GM18858 (cell line): ENCODE measurements around the gene BLMH.

Source experiments
- ATAC-seq: cut with Tn5 transposase; IDR thresholded peaks from one replicate; pipeline ENCODE4 v1.9.1; 2021; ENCODE audit not compliant: unreplicated experiment

BLMH gene

DNA sequence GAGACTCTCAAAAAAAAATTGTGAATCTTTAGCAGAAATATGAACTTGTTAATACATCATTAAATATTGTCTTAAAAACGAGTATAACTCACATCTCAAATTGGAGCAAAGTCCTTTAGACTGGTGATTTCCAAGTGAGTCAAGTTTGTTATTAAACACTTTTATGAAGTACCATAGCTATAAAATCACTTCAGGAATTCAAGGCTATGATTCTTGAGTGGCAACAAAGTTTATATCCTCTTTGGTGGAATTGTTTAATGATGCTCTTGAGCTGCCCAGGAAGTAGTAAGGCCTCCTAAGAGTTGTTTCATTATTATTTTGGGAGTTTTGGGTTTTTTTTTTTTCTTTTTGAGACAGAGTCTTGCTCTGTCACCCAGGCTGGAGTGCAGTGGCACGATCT, 16.7 kb upstream of the BLMH start:
- ATAC-seq = no peak

DNA sequence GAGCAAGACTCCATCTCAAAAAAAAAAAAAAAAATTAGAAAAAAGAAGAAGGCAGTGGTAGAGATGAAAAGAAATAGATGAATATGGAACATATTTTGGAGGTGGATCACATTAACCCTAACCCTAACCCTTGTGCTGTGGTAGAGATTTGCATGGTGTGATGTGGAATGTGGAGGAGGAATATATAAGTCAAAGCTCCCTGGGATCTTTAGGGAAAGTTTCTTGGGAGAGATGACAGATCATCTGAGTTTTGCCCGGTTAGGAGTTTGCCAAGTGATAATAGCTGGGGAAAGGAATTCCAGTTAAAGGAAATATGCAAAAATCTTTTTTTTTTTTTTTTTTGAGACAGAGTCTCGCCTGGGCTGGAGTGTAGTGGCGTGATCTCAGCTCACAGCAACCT, 13.0 kb upstream of the BLMH start:
- ATAC-seq = no peak

DNA sequence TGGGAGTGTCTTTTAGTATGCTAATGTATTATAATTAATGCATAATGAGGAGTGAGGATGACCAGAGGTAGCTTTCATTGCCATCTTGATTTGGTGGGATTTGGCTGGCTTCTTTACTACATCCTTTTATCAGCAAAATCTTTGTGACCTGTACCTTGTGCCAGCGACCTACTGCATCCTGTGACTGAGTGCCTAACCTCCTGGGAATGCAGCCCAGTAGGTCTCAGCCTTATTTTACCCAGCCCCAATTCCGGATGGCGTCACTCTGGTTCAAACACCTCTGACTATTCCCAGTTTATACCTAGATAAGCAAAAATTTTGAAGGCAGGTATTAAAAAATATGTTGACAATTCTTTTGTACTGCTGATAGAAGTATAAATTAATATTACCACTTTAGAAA, 10.5 kb upstream of the BLMH start:
- no peak for ATAC-seq

DNA sequence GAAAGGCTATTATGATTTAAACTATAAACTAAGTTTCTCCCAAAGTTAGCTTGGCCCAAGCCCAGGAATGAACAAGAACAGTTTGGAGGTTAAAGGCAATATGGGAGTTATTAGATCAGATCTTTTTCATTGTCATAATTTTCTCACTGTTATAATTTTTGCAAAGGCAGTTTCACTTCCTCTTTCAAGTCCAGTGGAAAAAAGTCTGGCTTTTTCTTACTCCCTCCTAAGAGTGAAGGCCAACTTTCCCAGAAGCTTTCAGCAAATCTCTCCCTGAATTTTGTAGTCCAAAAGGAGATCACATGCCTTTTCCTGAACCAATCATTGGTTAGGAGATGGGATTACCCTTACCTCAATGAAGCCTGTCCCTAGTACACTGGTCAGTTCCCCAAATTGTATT, 9.1 kb upstream of the BLMH start:
- ATAC-seq = no peak

DNA sequence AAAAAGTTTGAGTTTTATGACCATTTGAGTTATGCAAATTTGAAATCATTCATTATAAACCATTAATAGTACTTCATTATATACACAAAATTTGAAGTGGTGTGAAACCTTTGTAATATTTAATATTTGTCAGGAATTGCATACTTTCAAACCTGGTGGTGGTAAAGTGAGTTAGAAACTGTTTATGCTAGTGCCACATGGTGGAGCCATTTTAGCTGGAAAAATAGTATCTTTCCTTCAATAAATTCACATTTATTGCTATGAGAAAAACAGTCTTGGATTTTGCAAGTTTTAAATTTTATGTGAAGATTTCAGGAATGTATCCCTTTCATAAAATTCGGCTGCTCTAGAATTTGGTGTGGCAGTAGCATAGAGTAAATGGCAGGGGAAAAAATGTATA, 7.3 kb upstream of the BLMH start:
- no peak for ATAC-seq

DNA sequence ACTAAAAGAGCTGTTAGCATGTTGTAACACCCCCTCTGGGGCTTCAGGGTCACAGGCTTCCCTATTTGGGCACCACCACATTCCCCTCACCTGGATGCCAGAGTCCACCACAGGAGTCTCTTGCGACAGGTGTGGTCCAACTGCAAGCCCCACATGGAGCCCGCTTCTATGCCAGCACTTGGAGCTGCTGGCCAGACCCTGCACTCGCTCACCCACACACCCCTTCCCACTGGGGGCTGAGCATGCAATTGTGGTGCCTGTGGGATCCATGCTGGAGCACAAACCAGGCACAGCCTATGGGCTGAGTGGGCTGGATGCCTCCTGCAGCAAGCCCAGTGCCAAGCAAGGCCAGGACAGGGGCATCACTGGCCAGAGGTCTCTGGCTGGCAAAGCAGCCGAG, 6.0 kb upstream of the BLMH start:
- no peak for ATAC-seq

DNA sequence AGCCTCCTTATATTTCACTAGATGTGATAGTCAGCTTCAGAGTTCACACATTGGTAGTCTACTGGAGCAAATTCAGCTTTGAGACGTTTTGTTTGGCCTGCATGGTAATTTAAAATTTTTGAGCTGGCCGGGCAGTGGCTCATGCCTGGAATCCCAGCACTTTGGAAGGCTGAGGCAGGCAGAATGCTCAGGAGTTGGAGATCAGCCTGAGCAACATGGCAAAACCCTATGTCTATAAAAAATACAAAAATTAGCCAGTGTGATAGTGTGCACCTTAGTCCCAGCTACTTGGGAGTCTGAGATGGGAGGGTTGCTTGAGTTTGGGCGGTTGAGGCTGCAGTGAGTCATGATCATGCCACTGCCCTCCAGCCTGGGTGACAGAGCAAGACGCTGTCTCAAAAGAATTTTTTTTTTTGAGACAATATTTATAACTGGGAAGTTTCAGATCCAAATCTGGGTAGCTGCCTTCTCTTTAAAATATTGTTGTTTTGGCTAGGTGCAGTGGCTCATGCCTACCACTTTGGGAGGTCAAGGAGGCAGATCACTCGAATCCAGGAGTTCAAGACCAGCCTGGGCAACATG, 4.8 kb upstream of the BLMH start:
- ATAC-seq = no peak

DNA sequence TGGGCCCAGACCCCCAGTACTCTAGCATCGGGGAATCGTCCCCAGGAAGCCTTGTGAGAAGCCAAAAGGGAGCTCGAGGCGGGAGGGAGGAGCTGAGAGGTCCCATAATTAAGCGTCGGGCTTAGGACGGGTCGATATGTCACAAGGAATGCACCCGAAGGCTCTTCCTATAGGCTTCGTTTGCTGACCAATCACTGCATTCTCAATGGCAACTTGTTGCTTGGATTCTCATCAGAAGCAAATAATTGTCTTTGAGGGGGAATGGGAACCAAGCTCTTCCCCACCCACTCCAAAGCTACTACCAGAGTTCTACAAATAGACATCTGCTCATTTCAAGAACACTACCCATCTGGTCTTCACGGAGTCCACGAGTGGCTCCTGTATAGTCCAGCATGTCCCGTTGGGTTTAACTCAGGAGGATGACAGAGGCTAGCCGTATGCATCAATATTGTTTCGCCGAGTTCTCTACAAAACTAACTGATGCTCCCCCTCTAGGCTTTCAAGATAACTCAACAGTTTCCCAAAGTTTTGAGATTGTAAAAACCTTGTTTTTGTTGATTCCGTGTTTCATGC, 628 bp upstream of the BLMH start:
- no peak for ATAC-seq

DNA sequence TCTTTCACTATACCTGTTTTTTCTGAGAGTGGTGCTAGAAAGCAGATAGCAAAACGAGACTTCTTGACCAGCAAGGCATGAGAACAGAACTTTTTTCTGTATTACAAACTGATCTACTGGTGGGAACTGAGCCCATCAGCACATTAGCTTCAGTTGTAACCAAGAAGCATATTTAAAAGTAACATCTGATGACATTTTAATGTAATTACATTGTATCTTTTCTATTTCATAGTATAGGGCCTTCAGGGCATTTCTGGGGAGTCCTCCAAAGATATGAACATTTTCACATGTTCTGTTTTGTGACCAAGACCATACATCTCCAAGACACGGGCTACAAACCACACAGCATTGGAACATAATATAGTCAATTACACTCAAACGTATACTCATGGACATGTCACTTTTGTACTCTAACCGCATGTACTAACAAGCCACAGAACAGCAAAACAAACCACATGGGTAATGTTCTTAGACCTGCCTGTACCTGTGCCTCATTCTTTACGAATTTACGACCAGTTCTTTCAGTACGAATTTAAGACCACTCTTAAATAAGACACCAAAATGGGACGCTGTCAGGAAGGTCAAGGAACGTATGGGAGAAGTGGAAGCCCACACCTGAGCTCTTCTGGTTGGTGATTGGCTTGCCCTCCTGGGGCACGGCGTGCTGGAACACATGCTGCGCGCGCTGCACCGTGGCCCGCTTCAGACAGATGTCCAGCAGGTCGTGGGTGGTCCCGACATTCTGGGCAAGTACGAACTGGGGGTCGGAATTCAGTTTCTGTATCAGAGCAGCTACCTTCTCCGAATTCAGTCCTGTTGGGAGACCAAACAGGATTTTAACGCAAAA, 825 bp downstream of the BLMH start:
- ATAC-seq = no peak

DNA sequence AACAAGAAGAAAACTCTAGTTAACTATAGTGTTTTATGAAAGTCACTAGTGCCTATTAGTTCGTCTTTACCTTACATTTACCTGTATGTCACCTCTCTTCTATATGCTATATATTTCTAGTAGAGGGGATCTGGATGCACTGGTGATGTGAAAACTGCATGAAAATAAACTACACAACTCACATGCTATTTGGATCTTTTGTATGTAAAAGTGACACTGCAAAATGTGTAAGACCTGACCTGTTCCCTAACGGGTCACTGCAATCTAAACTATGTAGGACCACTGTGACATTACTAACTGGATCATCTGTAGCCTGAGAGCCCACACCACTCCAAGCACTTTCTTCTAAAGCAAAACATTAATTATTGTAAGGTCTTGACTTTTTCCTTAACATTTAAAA, 1.7 kb downstream of the BLMH start:
- no peak for ATAC-seq

DNA sequence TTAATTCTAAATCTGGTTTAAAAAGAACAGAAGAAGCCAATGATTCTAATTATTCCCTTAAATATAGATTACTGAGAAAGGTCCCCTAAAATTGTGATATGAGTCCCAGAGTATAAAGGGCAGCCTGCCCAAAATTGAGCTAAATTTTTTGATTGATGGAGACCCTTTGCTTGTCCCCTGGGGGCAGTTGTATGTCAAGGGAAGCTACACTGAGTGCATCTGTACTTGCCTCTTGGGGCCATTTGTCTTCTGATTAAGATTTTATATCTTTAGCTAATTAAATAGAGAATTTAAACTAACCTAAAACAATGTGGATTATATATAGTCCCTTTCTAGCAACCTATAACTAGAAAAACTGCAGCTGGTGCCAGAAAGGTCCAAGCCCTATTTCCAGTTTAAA, 12.6 kb downstream of the BLMH start:
- no peak for ATAC-seq

DNA sequence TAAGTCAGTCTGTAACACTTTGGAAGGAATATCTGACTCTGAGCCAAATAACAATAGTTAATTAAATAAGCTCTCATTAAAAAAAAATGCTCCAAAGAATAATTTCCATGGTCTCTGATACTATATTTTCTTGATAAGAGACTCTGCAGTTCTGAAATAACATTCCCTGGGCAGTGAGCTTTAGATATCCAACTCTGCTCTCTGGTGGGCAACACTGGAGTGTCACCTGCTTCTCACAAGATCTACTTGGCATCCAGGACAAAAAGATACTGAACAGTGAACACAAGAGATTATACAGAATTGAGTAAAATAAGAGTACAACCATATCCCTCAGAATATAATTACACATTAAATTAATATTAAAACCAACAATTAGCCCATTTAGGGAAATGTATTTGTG, 13.7 kb downstream of the BLMH start:
- ATAC-seq = no peak

DNA sequence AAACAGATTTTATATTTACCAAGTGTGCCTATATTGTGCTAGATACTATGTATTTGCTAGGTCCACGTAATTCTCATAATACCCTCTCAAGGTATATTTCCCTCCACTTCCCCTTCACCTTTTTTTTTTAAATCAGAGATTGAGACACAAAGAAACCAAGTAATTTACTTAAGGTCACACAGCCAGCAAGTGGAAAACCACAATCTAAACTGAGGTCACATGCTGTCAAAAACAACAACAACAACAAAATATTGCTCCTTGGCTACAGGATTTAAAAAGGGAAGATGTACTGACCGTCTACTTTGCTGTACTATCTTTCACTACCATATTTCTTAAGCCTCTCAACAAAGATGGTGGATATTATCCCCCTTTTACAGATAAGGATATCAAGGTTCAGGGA, 15.8 kb downstream of the BLMH start:
- ATAC-seq = no peak

DNA sequence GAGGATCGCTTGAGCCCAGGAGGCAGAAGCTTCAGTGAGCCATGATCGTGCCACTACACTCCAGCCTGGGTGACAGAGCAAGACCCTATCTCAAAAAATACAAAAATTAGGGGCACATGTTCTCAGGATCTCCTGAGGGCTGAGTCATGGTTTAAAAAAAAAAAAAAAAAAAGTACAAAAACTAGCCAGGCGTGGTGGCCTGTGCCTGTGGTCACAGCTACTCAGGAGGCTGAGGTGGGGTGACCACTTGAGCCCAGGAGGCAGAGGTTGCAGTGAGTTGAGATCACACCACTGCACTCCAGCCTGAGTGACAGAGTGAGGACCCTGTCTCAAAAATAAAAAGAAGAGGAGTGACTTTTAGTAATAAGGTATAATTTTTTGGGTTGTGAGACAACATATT, 16.9 kb downstream of the BLMH start:
- ATAC-seq = no peak

DNA sequence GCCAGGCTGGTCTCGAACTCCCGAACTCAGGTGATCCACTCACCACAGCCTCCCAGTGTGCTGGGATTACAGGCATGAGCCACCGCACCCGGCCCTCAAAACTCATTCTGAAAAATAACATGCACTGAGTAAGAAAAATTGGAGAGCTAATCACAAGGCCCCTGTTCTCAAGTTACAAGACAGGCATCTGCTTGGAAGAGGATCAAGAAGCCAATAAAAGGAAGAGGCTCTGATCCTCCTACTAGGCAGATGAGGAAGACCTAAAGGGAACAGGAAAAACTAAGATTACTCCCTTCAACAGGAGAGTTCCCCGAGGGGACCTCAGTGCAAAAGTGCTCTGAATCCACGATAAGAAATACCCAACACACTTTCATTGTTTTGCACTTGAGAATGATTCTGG, 18.4 kb downstream of the BLMH start:
- no peak for ATAC-seq

DNA sequence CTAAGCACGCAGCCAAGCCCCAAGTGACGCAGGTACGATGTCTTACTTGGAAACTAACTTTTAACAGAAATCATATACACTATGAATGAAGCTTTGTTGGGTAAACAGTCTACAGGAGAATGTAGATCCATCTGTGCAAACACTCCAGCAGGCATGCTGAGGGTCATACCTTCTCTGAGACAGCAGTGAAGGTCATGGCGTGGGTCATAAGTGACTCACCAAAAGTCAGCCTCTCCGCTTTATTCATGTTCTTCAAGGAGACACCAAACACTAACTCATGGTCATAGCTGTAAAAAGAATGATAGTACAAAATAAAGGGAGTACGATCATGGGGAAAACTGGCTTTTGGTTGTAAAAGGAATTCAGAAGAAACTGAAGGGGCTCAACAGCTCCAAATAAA, 20.6 kb downstream of the BLMH start:
- no peak for ATAC-seq

DNA sequence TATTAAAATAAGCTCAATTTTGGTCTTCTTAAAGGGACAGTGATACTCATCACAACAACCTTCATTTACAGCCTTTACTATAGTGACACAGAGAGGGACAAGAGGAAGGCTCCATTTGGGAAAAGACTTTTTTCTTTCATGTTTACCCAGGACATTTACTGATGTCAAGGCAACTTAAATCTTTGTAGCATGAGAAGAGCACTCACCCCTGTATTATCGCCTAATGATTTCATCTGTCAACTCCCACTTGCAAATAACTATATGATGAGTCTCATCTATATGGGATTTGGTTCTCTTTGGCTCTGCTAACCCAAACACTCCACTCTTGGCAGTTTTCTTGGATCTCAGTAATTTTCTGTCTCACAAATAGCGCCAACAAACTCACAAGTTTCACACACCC, 24.1 kb downstream of the BLMH start:
- ATAC-seq = no peak

DNA sequence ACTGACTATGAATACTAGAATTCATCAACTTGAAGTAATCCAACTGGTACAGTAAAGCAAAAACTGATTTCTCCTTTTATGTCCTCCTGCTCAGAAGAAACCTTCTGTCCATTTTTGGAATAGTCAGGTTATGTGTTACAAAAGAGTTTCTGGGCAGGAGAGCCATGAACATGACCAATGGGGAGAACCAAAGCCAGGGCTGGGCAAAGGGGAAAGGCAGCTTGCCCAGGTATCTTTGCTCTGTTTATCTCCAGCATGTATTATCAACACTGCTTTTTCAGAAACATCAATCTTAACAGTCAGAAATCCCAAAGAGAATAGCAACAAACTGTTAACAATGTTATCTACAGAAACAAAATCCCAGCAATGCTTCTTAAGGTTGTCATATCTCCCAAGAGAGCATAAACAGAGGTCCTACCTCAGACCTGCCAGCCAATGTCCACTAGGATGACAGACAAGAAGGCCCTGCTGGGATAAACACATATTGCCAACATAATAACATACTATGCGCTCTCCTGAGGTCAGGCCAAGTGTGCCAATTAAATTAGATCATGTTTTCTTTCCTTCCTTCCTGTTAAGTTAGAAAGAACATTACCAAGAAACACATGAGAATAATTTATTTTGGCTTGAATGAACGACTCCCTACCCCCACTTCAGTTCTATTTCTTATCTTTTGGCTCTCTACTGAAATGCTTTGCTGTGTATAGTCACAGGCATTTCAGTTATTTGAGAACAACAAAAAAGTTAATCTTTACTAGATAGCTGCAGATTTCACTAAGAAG, 28.0 kb downstream of the BLMH start:
- no peak for ATAC-seq

DNA sequence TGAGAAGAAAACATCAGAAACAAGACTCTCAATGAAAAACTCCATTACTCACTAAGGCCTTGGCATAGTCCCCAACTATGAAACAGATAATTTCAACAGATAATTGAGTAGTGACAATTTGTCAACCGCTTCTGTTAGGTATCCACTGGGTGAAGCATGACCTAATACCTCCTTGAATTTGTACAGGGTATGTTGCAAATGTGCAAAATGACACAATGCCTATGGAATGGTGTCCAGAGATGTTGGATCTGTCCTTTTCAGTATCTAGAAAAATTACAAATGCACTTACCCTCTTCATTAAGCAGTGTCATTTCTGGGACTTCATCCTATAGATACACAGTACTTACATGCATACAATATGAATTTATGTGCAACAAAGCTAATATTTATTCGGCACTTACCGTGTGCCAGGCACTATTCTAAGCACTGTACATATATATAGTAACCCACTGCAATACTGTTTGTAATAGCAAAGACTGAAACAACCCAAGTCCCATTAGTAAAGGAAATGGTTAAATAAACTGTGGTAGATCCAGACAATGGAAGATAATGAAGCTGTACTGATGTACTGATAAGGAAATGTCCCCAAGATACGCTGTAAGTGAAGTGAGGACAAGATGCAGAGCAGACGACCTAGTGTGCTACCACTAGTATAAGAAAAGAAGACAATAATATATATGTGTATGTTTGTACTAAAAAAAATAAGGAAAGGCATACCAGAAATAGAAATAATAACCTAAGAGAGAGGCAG, 34.8 kb downstream of the BLMH start:
- ATAC-seq = no peak

DNA sequence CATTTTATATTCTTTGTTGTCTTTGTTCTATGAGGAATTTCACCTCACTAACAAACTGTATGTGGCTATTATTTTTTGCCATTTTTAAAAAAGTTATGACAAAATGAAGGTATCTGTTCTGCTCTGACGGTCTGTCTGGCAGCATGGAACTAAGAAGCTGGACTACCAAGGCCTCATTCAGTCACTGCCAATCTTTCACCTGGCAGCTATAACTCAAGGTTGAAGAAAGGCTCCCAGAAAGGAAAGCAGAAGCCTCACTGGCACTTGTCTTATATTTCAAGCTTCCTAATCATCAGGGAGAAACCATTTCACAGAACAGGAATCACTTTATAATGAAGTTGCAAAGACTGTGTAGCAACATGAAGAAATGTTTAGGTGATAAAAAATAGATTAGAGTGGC, 37.6 kb downstream of the BLMH start:
- no peak for ATAC-seq

DNA sequence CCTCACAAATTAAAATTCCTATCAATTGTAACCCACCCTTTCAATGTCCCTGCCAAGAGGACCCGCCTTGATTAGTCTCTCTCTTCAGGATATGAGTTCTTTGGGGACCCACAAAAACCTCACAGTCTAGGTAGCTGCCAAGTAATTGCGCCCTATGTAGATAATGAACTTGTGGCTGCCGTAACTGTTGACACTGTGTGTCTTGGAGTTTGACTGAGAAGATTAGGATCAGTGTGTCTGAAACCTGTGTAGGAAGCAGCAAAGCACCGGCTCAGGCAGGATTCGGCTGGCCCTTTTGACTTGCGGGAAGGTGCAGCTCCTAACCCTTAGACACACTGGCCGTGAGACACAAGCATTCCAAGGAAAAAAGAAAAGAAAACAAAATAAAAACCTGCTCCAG, 38.4 kb downstream of the BLMH start:
- no peak for ATAC-seq
